ENCODE results near the gene DLGAP1.

Gene DLGAP1

GRCh38 chr18:3593381-3593903 lies 861.7 kb downstream of the DLGAP1 start:
- no peaks in the 10 kb centered on the region for H3K79me2 ChIP-seq (ENCODE audit: insufficient read depth, low read length)
- H2AFZ ChIP-seq (ENCODE audit: low read length), result no peak overlapping the region
- no peaks in the 10 kb centered on the region for H3K27me3 ChIP-seq (ENCODE audit: insufficient read depth, low read length)
- H3F3A ChIP-seq (ENCODE audit: insufficient read depth, low read length), result no peaks in the 10 kb centered on the region
- H3K9me2 ChIP-seq (ENCODE audit: low read depth, low read length), result no peaks in the 10 kb centered on the region
- no peaks in the 10 kb centered on the region for H4K20me1 ChIP-seq (ENCODE audit: insufficient read depth, low read length)
- H3K4me2 ChIP-seq (ENCODE audit: low read length), result peak overlapping the region; percentile 90
- H3K36me3 ChIP-seq (ENCODE audit: insufficient read depth, low read length), result 0 out of 2 replicates have a peak, but pooled peaks cover 5% of the 10 kb centered on the region
- peaks cover 56% of the 10 kb centered on the region for H3K4me1 ChIP-seq (ENCODE audit: insufficient read depth, low read length, severe bottlenecking)
- H3K4me3 ChIP-seq (ENCODE audit: low read depth, low read length, poor library complexity, severe bottlenecking), result peak overlapping the region; percentile 73
- H3K9me3 ChIP-seq (ENCODE audit: low read length), result no peaks in the 10 kb centered on the region
- peak overlapping the region; percentile 95 for H3K9ac ChIP-seq (ENCODE audit: low read length)
- TF ChIP-seq EZH2 (IDR thresholded peaks at IDR 0.05; ENCODE audit: borderline replicate concordance, low read length) (no peak), CTCF (IDR thresholded peaks at IDR 0.05; ENCODE audit: low read length) (no peak)
- H3K27ac ChIP-seq (ENCODE audit: low read depth, low read length, poor library complexity, severe bottlenecking), result peak overlapping the region; percentile 95

GRCh38 chr18:3592864-3593263 lies 862.2 kb downstream of the DLGAP1 start:
- TF ChIP-seq CTCF (IDR thresholded peaks at IDR 0.05; ENCODE audit: low read length), result no peak
- no peak for TF ChIP-seq EZH2 (IDR thresholded peaks at IDR 0.05; ENCODE audit: borderline replicate concordance, low read length)

GRCh38 chr18:3590096-3590630 lies 864.9 kb downstream of the DLGAP1 start:
- Histone ChIP-seq H3K9ac (ENCODE audit: low read length) (no peak overlapping the region), H3K27ac (ENCODE audit: low read depth, low read length, poor library complexity, severe bottlenecking) (no peak overlapping the region)

More at GRCh38 chr18:3592864-3593263, 862.2 kb downstream of the DLGAP1 start:
- Histone ChIP-seq H3K4me2 (ENCODE audit: low read length) (peak overlapping the region; percentile 90; the same call in 1 of the 2 replicates), H2AFZ (ENCODE audit: low read length) (no peak overlapping the region), H3F3A (ENCODE audit: insufficient read depth, low read length) (no peaks in the 10 kb centered on the region), H3K4me3 (ENCODE audit: low read depth, low read length, poor library complexity, severe bottlenecking) (peak overlapping the region; percentile 73), H3K4me1 (ENCODE audit: insufficient read depth, low read length, severe bottlenecking) (peaks cover 56% of the 10 kb centered on the region), H3K27ac (ENCODE audit: low read depth, low read length, poor library complexity, severe bottlenecking) (peak overlapping the region; percentile 95), H3K27me3 (ENCODE audit: insufficient read depth, low read length) (no peaks in the 10 kb centered on the region), H3K36me3 (ENCODE audit: insufficient read depth, low read length) (0 out of 2 replicates have a peak, but pooled peaks cover 2% of the 10 kb centered on the region), H3K9me2 (ENCODE audit: low read depth, low read length) (no peaks in the 10 kb centered on the region), H3K9ac (ENCODE audit: low read length) (peak overlapping the region; percentile 95; the same call in 1 of the 2 replicates), H4K20me1 (ENCODE audit: insufficient read depth, low read length) (no peaks in the 10 kb centered on the region), H3K79me2 (ENCODE audit: insufficient read depth, low read length) (no peaks in the 10 kb centered on the region), H3K9me3 (ENCODE audit: low read length) (no peaks in the 10 kb centered on the region)

More at GRCh38 chr18:3590096-3590630, 864.9 kb downstream of the DLGAP1 start:
- no peak for TF ChIP-seq CTCF (IDR thresholded peaks at IDR 0.05; ENCODE audit: low read length)
- TF ChIP-seq EZH2 (IDR thresholded peaks at IDR 0.05; ENCODE audit: borderline replicate concordance, low read length), result no peak
- H4K20me1 ChIP-seq (ENCODE audit: insufficient read depth, low read length), result no peaks in the 10 kb centered on the region
- H3K4me2 ChIP-seq (ENCODE audit: low read length), result no peak overlapping the region
- H3K9me2 ChIP-seq (ENCODE audit: low read depth, low read length), result no peaks in the 10 kb centered on the region
- H3K27me3 ChIP-seq (ENCODE audit: insufficient read depth, low read length), result no peaks in the 10 kb centered on the region
- H3K4me3 ChIP-seq (ENCODE audit: low read depth, low read length, poor library complexity, severe bottlenecking), result no peak overlapping the region
- peaks cover 55% of the 10 kb centered on the region for H3K4me1 ChIP-seq (ENCODE audit: insufficient read depth, low read length, severe bottlenecking)
- no peaks in the 10 kb centered on the region for H3K79me2 ChIP-seq (ENCODE audit: insufficient read depth, low read length)
- no peaks in the 10 kb centered on the region for H3F3A ChIP-seq (ENCODE audit: insufficient read depth, low read length)
- H3K36me3 ChIP-seq (ENCODE audit: insufficient read depth, low read length), result no peaks in the 10 kb centered on the region
- no peak overlapping the region for H2AFZ ChIP-seq (ENCODE audit: low read length)
- H3K9me3 ChIP-seq (ENCODE audit: low read length), result no peaks in the 10 kb centered on the region

Measured in OCI-LY1 (cell line).